ENCODE data around the gene ZNF580.

GRCh38 chr19:55668603-55669348, 28.0 kb downstream of the ZNF580 start:
- TF ChIP-seq CTCF (IDR thresholded peaks at IDR 0.05), result no peak
- TF ChIP-seq ZFX (IDR thresholded peaks at IDR 0.05; ENCODE audit: borderline replicate concordance), result no peak
